ENCODE measurements around the gene GPR156. TPM values are rescaled to one million over a fixed set of nuclear protein-coding genes. Genes with fewer than 3 reads are reported as not detected.

Gene GPR156
- total and polyA plus RNA-seq, 8 donors, result 0.13 to 0.89 (median 0.37) TPM; not detected in 5

DNA sequence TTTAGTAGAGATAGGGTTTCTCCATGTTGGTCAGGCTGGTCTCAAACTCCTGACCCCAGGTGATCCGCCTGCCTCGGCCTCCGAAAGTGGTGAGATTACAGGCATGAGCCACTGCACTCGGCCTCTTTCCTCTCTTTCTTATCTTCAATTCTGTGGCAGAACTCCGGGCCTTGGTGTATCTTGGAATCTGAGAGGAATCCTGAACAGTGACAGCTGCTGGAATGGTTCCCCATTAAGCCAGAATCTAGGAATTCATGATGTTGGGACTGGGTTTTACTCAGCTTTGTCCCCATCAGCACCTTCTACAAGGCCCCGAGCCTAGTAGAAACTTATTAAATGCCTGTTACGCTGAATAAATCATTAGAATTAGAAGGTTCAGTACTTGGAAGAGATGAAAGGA lies 81.4 kb downstream of the GPR156 start:
- 85 to 95% (median 91%) methylated on average over 7 of the region's 7 CpGs for WGBS, 5 donors
- H3K9me3 ChIP-seq, result no peaks in the 10 kb centered on the region
- intact Hi-C loops (cut with DNase I; ENCODE audit: low total_unique reads), result no loop called here
- H3K27ac ChIP-seq, result peak overlapping the region in 2 of 5 donors; percentile 22 to 41
- DNase-seq, result no peak
- TF ChIP-seq EP300 (IDR thresholded peaks at IDR 0.05) (no peak), POLR2A (IDR thresholded peaks at IDR 0.05) (no peak), POLR2AphosphoS5 (IDR thresholded peaks at IDR 0.05) (no peak)
- TF ChIP-seq, protein P1, sequence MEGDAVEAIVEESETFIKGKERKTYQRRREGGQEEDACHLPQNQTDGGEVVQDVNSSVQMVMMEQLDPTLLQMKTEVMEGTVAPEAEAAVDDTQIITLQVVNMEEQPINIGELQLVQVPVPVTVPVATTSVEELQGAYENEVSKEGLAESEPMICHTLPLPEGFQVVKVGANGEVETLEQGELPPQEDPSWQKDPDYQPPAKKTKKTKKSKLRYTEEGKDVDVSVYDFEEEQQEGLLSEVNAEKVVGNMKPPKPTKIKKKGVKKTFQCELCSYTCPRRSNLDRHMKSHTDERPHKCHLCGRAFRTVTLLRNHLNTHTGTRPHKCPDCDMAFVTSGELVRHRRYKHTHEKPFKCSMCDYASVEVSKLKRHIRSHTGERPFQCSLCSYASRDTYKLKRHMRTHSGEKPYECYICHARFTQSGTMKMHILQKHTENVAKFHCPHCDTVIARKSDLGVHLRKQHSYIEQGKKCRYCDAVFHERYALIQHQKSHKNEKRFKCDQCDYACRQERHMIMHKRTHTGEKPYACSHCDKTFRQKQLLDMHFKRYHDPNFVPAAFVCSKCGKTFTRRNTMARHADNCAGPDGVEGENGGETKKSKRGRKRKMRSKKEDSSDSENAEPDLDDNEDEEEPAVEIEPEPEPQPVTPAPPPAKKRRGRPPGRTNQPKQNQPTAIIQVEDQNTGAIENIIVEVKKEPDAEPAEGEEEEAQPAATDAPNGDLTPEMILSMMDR (IDR thresholded peaks at IDR 0.05), result no peak
- no peak overlapping the region for H3K4me3 ChIP-seq
- no peaks in the 10 kb centered on the region for H3K36me3 ChIP-seq
- H3K27me3 ChIP-seq, result no peaks in the 10 kb centered on the region
- H3K4me1 ChIP-seq, result peaks cover 0 to 14% (median 2%) of the 10 kb centered on the region in 4 donors

DNA sequence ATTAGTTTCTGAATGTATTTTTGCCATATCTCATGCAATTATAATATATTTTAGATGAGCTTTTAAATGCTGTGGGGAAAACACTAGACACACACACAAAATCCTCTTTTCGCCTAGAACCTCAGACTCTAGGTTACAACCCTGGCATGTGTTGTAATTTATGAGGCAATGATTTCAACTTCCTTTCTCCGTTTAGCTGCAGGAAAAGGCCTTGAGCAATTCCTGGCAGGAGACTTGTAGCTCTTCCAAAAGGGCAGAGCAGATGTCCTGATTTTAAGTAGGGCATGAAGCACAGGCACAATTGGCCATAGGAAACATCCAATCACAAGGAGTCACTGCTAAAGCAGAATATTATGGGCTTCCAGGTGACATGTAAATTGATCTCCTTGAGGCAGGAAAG lies 82.0 kb downstream of the GPR156 start:
- intact Hi-C loops (cut with DNase I; ENCODE audit: low total_unique reads), result no loop called here
- Histone ChIP-seq H3K4me1 (peaks cover 0 to 14% (median 2%) of the 10 kb centered on the region in 4 donors), H3K36me3 (no peaks in the 10 kb centered on the region), H3K9me3 (no peaks in the 10 kb centered on the region), H3K4me3 (no peak overlapping the region), H3K27ac (peak overlapping the region in 2 of 5 donors; percentile 22 to 41), H3K27me3 (no peaks in the 10 kb centered on the region)
- WGBS, 5 donors, result 41 to 57% (median 46%) methylated on average over 2 of the region's 2 CpGs
- DNase-seq, result peak in 1 of 2 donors; percentile 42
- no peak for TF ChIP-seq EP300 (IDR thresholded peaks at IDR 0.05)
- TF ChIP-seq, protein P1 (IDR thresholded peaks at IDR 0.05), result no peak
- TF ChIP-seq POLR2AphosphoS5 (IDR thresholded peaks at IDR 0.05), result peak; percentile 33 to 79 (median 34)
- TF ChIP-seq POLR2A (IDR thresholded peaks at IDR 0.05), result no peak

DNA sequence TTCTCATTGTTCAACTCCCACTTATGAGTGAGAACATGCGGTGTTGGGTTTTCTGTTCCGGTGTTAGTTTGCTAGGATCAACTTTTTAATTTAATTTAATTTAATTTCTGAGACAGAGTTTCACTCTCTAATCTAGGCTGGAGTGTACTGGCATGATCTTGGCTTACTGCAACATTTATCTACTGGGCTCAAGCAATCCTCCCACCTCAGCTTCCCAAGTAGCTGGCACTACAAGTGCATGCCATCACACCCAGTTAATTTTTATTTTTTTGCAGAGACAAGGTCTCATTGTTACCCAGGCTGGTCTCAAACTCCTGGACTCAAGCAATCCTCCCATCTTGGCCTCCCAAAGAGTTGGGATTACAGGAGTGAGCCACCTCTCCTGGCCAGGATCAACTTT lies 82.7 kb downstream of the GPR156 start:
- DNase-seq, result no peak
- Histone ChIP-seq H3K27me3 (no peaks in the 10 kb centered on the region), H3K27ac (no peak overlapping the region), H3K36me3 (no peaks in the 10 kb centered on the region), H3K4me1 (peaks cover 0 to 14% (median 2%) of the 10 kb centered on the region in 4 donors), H3K4me3 (no peak overlapping the region), H3K9me3 (no peaks in the 10 kb centered on the region)
- TF ChIP-seq EP300 (IDR thresholded peaks at IDR 0.05) (no peak), POLR2AphosphoS5 (IDR thresholded peaks at IDR 0.05) (no peak), POLR2A (IDR thresholded peaks at IDR 0.05) (no peak)
- TF ChIP-seq, protein P1 (IDR thresholded peaks at IDR 0.05), result no peak
- intact Hi-C loops (cut with DNase I; ENCODE audit: low total_unique reads), result no loop called here
- WGBS, 5 donors, result 93 to 98% (median 98%) methylated on average over 2 of the region's 2 CpGs

DNA sequence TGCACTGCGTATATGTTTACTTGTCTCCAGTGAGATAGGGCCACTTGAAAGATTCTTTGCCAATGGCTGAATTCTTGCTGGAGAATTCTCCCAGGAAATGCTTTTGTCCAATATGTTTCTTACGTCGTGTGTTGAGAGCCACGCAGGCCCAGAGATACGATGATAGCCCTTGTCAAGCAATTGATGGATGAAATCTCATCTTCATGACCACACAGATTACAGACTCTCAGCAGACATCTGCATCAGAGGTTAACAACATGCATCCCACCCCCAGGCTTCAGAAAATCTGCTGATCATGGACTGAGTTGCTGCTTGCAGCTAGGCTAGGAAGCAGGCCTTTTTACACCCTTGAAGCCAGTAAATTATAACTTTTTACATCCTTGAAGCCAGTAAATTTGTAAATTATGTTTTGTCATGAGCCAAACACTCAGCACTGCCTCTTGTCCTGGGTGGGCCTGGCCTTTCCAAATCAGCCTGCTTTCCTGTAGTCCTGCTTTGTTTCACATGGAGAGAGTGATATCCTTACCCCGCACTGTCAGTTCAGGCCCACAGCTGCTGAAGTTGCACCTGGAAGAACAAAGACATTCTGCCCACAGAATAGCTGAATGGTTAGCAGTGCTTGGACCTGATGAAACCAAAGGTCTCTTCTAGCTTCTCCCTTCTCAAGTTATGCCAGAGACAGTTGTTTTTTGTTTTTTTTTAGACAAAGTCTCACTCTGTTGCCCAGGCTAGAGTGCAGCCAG lies 84.4 kb downstream of the GPR156 start:
- 79 to 87% (median 80%) methylated on average over 6 of the region's 6 CpGs for WGBS, 5 donors
- intact Hi-C loops (cut with DNase I; ENCODE audit: low total_unique reads), result no loop called here
- TF ChIP-seq, protein P1 (IDR thresholded peaks at IDR 0.05), result no peak
- TF ChIP-seq POLR2A (IDR thresholded peaks at IDR 0.05), result no peak
- TF ChIP-seq EP300 (IDR thresholded peaks at IDR 0.05), result no peak
- no peak for TF ChIP-seq POLR2AphosphoS5 (IDR thresholded peaks at IDR 0.05)

More for the DNA sequence above, 84.4 kb downstream of the GPR156 start:
- Histone ChIP-seq H3K27me3 (no peaks in the 10 kb centered on the region), H3K9me3 (no peaks in the 10 kb centered on the region), H3K36me3 (no peaks in the 10 kb centered on the region), H3K27ac (no peak overlapping the region), H3K4me3 (no peak overlapping the region), H3K4me1 (peaks cover 0 to 14% (median 3%) of the 10 kb centered on the region in 4 donors)
- DNase-seq, result no peak
